A549 (cell line): ENCODE results near the gene ING5. TPM values are rescaled to one million over a fixed set of nuclear protein-coding genes. Genes with fewer than 3 reads are reported as not detected.
A peak's percentile ranks its signal among the peaks of the same experiment; 100 is the strongest.

ENCODE experiments used
- ATAC-seq, 2 experiments: fragments of 200-7000 bp in 1 of 2; fragments of >200 bp in 1 of 2; cut with Nextera tagmentation in 1 of 2; cut with Tn5 transposase in 1 of 2; 3 replicates each; pipeline versions ENCODE4 v1.8.0 to v1.9.1; 2018 to 2020; ENCODE audit warnings: mild to moderate bottlenecking in 1 of 2, moderate library complexity in 1 of 2
- CTCF ChIA-PET: fragments of 300-600 bp; sonication (Branson Sonifier 250); formaldehyde crosslinking; extraction: SDS; loops from one replicate; lab custom pipeline; 2021; ENCODE audit warnings: antibody characterized with exemption, inconsistent platforms; lab: Yijun Ruan, JAX
- POLR2A ChIA-PET: fragments of 350-600 bp; formaldehyde crosslinking; extraction: SDS; loops from one replicate; lab custom pipeline; 2021; ENCODE audit warnings: antibody characterized with exemption, inconsistent platforms; lab: Yijun Ruan, JAX
- DNase-seq, 2 experiments: peaks; one replicate each; pipeline versions ENCODE4 v3.0.0 to v3.0.0-alpha.2; 2011 to 2016; ENCODE audit warnings: low read depth in 1 of 2, low spot score in 1 of 2
- FAIRE-seq: peaks from 2 replicates; lab custom pipeline; 2011; peaks lifted over from hg19 to GRCh38; lab: Jason Lieb, UNC
- H3K27ac ChIP-seq, 2 experiments: fragments of >200 bp; sonication (Bioruptor Twin); formaldehyde crosslinking; 3 replicates each; pipeline ENCODE4 v1.5.1; 2016 to 2017
- H3K4me1 ChIP-seq: fragments of >200 bp; sonication (Bioruptor Twin); formaldehyde crosslinking; 3 replicates; pipeline ENCODE4 v1.6.1; 2016
- H3K4me2 ChIP-seq: fragments of >200 bp; sonication (Bioruptor Twin); formaldehyde crosslinking; 3 replicates; pipeline ENCODE4 v1.6.1; 2016
- H3K4me3 ChIP-seq: fragments of >200 bp; sonication (Bioruptor Twin); formaldehyde crosslinking; 3 replicates; pipeline ENCODE4 v1.5.1; 2016
- H3K9me3 ChIP-seq: fragments of >200 bp; sonication (Bioruptor Twin); formaldehyde crosslinking; 3 replicates; pipeline ENCODE4 v1.6.1; 2016
- BHLHE40 ChIP-seq: IDR thresholded peaks from 2 replicates; pipeline ENCODE4 v1.6.1; 2012; ENCODE audit warnings: low read depth, low read length, inconsistent platforms
- CEBPB ChIP-seq, 2 experiments: fragments of >200 bp in 1 of 2; sonication (Bioruptor Twin) in 1 of 2; formaldehyde crosslinking in 1 of 2; IDR thresholded peaks; 2 replicates each; pipeline ENCODE4 v1.6.1; 2012 to 2016
- CHD2 ChIP-seq: fragments of 150-350 bp; IDR thresholded peaks from 2 replicates; pipeline ENCODE4 v1.6.1; 2014; ENCODE audit warnings: low read length; ENCODE audit not compliant: partially characterized antibody
- CHD4 ChIP-seq: fragments of 200-600 bp; sonication (generic); IDR thresholded peaks from 2 replicates; pipeline ENCODE4 v1.6.1; 2016; ENCODE audit warnings: antibody characterized with exemption, mild to moderate bottlenecking, borderline replicate concordance
- EHF ChIP-seq: fragments of 250-450 bp; sonication (Bioruptor Pico); IDR thresholded peaks from 2 replicates; pipeline ENCODE4 v1.5.0; 2020; ENCODE audit warnings: mild to moderate bottlenecking
- EHMT2 ChIP-seq: fragments of 200-600 bp; sonication (generic); IDR thresholded peaks from 2 replicates; pipeline ENCODE4 v1.6.1; 2016; ENCODE audit warnings: antibody characterized with exemption, low read depth, mild to moderate bottlenecking, moderate library complexity
- EP300 ChIP-seq, 2 experiments: fragments of >200 bp; sonication (Bioruptor Twin); formaldehyde crosslinking; IDR thresholded peaks; 2 replicates in 1 of 2; 3 replicates in 1 of 2; pipeline ENCODE4 v1.6.1; 2016 to 2017
- ESRRA ChIP-seq: fragments of 150-350 bp; IDR thresholded peaks from 2 replicates; pipeline ENCODE4 v1.6.1; 2014; ENCODE audit warnings: mild to moderate bottlenecking, low read length, borderline replicate concordance
- GATA3 ChIP-seq: IDR thresholded peaks from 2 replicates; pipeline ENCODE4 v1.6.1; 2012; ENCODE audit warnings: borderline replicate concordance
- HOXA7 ChIP-seq: fragments of 250-450 bp; sonication (Bioruptor Pico); IDR thresholded peaks from 2 replicates; pipeline ENCODE4 v1.5.0; 2020; ENCODE audit warnings: mild to moderate bottlenecking, moderate library complexity
- MAFK ChIP-seq: fragments of 450-650 bp; IDR thresholded peaks from 2 replicates; pipeline ENCODE4 v1.6.1; 2014; ENCODE audit not compliant: partially characterized antibody
- PHF8 ChIP-seq: fragments of 200-600 bp; sonication (generic); IDR thresholded peaks from 2 replicates; pipeline ENCODE4 v1.6.1; 2016; ENCODE audit warnings: low read depth, mild to moderate bottlenecking, antibody characterized with exemption, moderate library complexity, borderline replicate concordance
- POLR2A ChIP-seq: IDR thresholded peaks from 2 replicates; pipeline ENCODE4 v1.6.1; 2012; ENCODE audit warnings: mild to moderate bottlenecking, low read length
- RAD21 ChIP-seq, 2 experiments: fragments of >200 bp in 1 of 2; sonication (Bioruptor Twin) in 1 of 2; formaldehyde crosslinking in 1 of 2; IDR thresholded peaks in 1 of 2; conservative IDR thresholded peaks in 1 of 2; 2 replicates in 1 of 2; 3 replicates in 1 of 2; pipeline ENCODE4 v1.6.1; 2012 to 2018; ENCODE audit warnings: inconsistent platforms in 1 of 2
- RFX5 ChIP-seq: fragments of 450-650 bp; IDR thresholded peaks from 2 replicates; pipeline ENCODE4 v1.7.1; 2014; ENCODE audit warnings: antibody characterized with exemption, mild to moderate bottlenecking, moderate library complexity
- RNF2 ChIP-seq: fragments of 200-600 bp; sonication (generic); IDR thresholded peaks from 2 replicates; pipeline ENCODE4 v1.6.1; 2016; ENCODE audit warnings: low read depth, mild to moderate bottlenecking, antibody characterized with exemption, moderate library complexity, borderline replicate concordance
- SMC3 ChIP-seq: fragments of >200 bp; sonication (Bioruptor Twin); formaldehyde crosslinking; IDR thresholded peaks from 3 replicates; pipeline ENCODE4 v1.6.1; 2018; ENCODE audit warnings: inconsistent platforms
- SREBF2 ChIP-seq: fragments of 450-650 bp; IDR thresholded peaks from 2 replicates; pipeline ENCODE4 v1.6.1; 2014; ENCODE audit warnings: mild to moderate bottlenecking, moderate library complexity
- TFCP2L1 ChIP-seq: fragments of 250-450 bp; sonication (Bioruptor Pico); IDR thresholded peaks from 2 replicates; pipeline ENCODE4 v1.5.0; 2021; ENCODE audit warnings: mild to moderate bottlenecking
- TP53 ChIP-seq: fragments of 250-450 bp; sonication (Bioruptor Pico); IDR thresholded peaks from 2 replicates; pipeline ENCODE4 v1.5.0; 2021; ENCODE audit warnings: mild to moderate bottlenecking, moderate library complexity
- ZSCAN20 ChIP-seq: fragments of 250-450 bp; sonication (Bioruptor Pico); IDR thresholded peaks from 2 replicates; pipeline ENCODE4 v1.8.0; 2022; ENCODE audit warnings: mild to moderate bottlenecking, moderate library complexity
- WGBS: methylation state at CpG from one replicate; pipeline ENCODE4 v1.1.6; 2017; ENCODE audit errors: missing lambda C conversion rate; 5-methylcytosine and 5-hydroxymethylcytosine counted together
- polyA plus RNA-seq, 4 experiments: library from polyadenylated mRNA; depleted of rRNA in 3 of 4; stranded (reverse); fragments of >200 nt; fragmentation: RNase III in 1 of 4; extraction: RNeasy Plus Mini Kit Qiagen cat#74134 plus additional on column Dnase treatment in 1 of 4; gene quantifications; 2 replicates in 3 of 4; 3 replicates in 1 of 4; pipeline ENCODE4 v1.2.3, GENCODE V29; 2011 to 2017
- TF ChIP-seq, protein P1 (sequence below): fragments of 150-350 bp; IDR thresholded peaks from 2 replicates; pipeline ENCODE4 v1.6.1; 2014; ENCODE audit warnings: low read depth, mild to moderate bottlenecking, low read length
- TF ChIP-seq, protein P2 (sequence below): fragments of 250-450 bp; sonication (Bioruptor Pico); IDR thresholded peaks from 2 replicates; pipeline ENCODE4 v1.5.0; 2021; ENCODE audit warnings: mild to moderate bottlenecking, moderate library complexity, borderline replicate concordance
- TF ChIP-seq, protein P3 (sequence below): fragments of 200-600 bp; sonication (generic); IDR thresholded peaks from 2 replicates; pipeline ENCODE4 v1.6.1; 2016; ENCODE audit warnings: antibody characterized with exemption, mild to moderate bottlenecking, moderate library complexity
- TF ChIP-seq, protein P4 (sequence below): IDR thresholded peaks from 2 replicates; pipeline ENCODE4 v1.6.1; 2012; ENCODE audit warnings: low read depth, borderline replicate concordance

Gene ING5
- polyA plus RNA-seq, 2 of the 4 experiments (the other 2 are of a cell fraction) = 28.6 to 29.6 TPM

DNA sequence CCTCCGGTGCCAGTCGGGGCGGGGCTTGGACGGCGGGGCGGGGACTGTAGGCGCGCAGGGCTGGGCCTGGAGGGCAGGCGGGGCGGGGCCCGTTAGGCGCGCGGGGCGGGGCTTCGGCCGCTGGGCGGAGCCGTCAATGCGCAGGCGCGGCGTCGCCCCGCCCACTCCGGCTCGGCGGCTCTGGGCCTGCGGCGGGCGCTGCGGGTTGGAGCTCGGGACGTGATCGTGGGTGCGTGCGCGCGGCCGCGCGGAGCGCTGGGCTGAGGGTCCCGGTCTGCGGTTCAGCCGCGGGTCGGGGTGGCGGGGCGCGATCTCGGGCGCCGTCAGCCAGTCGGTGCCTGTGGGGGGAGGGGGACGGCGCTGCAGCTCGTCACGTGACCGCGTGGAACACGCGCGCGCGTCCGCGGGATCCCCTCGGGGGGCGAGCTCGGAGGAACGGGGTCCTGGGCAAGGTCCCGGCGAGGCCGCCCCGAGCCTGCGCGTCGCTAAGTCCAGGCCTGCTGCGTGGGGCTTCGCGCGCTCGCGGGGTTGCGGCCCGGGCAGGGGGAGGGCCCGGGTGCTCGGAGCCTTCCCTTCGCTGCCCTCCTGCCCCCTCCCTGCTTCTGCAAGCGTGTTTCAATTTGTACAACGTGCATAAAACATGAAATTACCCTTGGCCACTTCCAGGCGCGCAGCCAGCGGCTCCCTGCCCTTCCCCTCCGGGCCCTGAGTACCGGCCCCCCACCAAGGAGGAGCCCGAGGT is 32.8 kb downstream of the ING5 start, which contains the start of gene D2HGDH (continued):
- TF ChIP-seq, protein P1, sequence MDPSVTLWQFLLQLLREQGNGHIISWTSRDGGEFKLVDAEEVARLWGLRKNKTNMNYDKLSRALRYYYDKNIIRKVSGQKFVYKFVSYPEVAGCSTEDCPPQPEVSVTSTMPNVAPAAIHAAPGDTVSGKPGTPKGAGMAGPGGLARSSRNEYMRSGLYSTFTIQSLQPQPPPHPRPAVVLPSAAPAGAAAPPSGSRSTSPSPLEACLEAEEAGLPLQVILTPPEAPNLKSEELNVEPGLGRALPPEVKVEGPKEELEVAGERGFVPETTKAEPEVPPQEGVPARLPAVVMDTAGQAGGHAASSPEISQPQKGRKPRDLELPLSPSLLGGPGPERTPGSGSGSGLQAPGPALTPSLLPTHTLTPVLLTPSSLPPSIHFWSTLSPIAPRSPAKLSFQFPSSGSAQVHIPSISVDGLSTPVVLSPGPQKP = no peak
- TF ChIP-seq POLR2A (peak; percentile 92), RAD21 (conservative IDR thresholded peaks at IDR 0.05 in 1 of 2, IDR thresholded peaks at IDR 0.05 in 1 of 2) (no peak), PHF8 (peak; percentile 72), GATA3 (0 out of 2 replicates have a peak, but pooled peaks have one; percentile 15), BHLHE40 (peak; percentile 44; the same call in 1 of the 2 replicates), TP53 (CRISPR knock-in tag) (peak; percentile 15; the same call in 1 of the 2 replicates), EHF (CRISPR knock-in tag) (no peak)
- TF ChIP-seq, protein P2, sequence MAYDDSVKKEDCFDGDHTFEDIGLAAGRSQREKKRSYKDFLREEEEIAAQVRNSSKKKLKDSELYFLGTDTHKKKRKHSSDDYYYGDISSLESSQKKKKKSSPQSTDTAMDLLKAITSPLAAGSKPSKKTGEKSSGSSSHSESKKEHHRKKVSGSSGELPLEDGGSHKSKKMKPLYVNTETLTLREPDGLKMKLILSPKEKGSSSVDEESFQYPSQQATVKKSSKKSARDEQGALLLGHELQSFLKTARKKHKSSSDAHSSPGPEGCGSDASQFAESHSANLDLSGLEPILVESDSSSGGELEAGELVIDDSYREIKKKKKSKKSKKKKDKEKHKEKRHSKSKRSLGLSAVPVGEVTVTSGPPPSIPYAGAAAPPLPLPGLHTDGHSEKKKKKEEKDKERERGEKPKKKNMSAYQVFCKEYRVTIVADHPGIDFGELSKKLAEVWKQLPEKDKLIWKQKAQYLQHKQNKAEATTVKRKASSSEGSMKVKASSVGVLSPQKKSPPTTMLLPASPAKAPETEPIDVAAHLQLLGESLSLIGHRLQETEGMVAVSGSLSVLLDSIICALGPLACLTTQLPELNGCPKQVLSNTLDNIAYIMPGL (CRISPR knock-in tag) = no peak
- TF ChIP-seq, all 56 proteins: peak for 9

DNA sequence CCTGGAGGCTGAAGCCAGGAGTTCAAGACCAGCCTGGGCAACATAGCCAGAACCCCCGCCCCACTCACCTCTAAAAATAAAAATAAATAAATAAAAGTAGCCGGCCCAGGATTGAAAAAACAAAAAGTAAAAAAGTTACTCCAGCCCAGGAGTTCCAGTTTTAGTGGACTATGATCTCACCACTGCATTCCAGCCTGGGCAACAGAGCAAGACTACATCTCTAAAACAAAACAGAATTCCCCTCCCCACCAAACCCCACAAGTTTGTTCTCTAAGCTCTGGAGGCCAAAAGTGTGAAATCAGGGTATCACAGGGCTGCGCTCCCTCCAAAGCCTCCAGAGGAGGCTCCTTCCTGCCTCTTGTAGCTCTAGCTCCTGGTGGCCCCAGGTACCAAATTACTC is 34.3 kb downstream of the ING5 start:
- no peak for DNase-seq
- no peak for ATAC-seq
- TF ChIP-seq MAFK (no peak), CEBPB (IDR thresholded peaks at IDR 0.05) (no peak), CHD4 (0 out of 2 replicates have a peak, but pooled peaks have one; percentile 4)
- Histone ChIP-seq H3K4me1 (peaks cover 5% of the 10 kb centered on the region; the same call in 1 of the 3 replicates), H3K4me3 (no peak overlapping the region), H3K9me3 (no peaks in the 10 kb centered on the region), H3K4me2 (peak overlapping the region; percentile 89; the same call in 2 of the 3 replicates), H3K27ac (no peak overlapping the region)
- POLR2A ChIA-PET = no interaction called here
- CTCF ChIA-PET = interaction anchor here (1.0 to 4.3 kb wide), 3 partner anchors 10 to 143 kb away, joined by 3 to 18 read pairs (median 3); no protein-coding TSS in a partner anchor
- FAIRE-seq = no peak
- 71% methylated on average over 3 of the region's 3 CpGs for WGBS

DNA sequence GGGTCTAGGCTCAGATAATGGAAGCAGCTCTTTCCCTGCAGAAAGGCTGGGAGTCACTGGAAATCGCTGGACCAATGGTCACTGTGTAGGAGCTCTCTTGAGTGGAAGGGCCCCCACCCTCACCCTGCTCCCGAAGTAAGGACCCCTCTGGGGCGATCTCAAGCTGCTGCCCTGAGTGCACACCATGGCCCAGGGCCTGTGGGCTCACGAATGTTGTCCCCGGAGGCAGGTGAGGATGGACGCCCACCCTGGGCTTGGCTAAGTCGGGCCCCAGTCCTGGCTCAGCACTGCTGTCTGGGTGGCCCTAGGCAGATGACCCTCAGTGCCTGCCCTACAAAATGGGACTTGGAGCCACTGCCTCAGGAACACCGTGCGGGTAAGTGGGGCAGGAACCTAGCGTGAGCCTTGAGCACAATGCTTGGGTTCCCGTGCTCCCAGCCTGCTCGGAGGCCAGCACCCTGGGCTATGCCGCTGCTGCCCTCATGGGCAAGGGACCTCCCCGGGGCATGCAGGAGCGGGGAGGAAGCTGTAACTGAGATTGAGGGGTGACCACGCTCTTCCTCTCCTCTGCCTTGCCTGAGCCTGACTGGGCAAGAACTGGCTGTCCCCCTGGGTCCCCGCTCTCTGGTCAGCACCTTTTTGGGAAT is 36.3 kb downstream of the ING5 start:
- POLR2A ChIA-PET = no interaction called here
- Histone ChIP-seq H3K27ac (no peak overlapping the region), H3K4me1 (peaks cover 5% of the 10 kb centered on the region; the same call in 1 of the 3 replicates), H3K4me2 (no peak overlapping the region), H3K9me3 (no peaks in the 10 kb centered on the region), H3K4me3 (no peak overlapping the region)
- CTCF ChIA-PET = no interaction called here
- no peak for FAIRE-seq
- ATAC-seq = no peak
- WGBS = 89% methylated on average over 11 of the region's 17 CpGs
- DNase-seq = no peak
- TF ChIP-seq, protein P3, sequence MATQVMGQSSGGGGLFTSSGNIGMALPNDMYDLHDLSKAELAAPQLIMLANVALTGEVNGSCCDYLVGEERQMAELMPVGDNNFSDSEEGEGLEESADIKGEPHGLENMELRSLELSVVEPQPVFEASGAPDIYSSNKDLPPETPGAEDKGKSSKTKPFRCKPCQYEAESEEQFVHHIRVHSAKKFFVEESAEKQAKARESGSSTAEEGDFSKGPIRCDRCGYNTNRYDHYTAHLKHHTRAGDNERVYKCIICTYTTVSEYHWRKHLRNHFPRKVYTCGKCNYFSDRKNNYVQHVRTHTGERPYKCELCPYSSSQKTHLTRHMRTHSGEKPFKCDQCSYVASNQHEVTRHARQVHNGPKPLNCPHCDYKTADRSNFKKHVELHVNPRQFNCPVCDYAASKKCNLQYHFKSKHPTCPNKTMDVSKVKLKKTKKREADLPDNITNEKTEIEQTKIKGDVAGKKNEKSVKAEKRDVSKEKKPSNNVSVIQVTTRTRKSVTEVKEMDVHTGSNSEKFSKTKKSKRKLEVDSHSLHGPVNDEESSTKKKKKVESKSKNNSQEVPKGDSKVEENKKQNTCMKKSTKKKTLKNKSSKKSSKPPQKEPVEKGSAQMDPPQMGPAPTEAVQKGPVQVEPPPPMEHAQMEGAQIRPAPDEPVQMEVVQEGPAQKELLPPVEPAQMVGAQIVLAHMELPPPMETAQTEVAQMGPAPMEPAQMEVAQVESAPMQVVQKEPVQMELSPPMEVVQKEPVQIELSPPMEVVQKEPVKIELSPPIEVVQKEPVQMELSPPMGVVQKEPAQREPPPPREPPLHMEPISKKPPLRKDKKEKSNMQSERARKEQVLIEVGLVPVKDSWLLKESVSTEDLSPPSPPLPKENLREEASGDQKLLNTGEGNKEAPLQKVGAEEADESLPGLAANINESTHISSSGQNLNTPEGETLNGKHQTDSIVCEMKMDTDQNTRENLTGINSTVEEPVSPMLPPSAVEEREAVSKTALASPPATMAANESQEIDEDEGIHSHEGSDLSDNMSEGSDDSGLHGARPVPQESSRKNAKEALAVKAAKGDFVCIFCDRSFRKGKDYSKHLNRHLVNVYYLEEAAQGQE = no peak
- TF ChIP-seq RFX5 (no peak), RNF2 (no peak), CHD2 (no peak), ESRRA (no peak), EHMT2 (no peak), SREBF2 (no peak), SMC3 (no peak), HOXA7 (CRISPR knock-in tag) (no peak), EP300 (IDR thresholded peaks at IDR 0.05) (no peak), TFCP2L1 (no peak), ZSCAN20 (no peak), MAFK (no peak), CHD4 (no peak)
- TF ChIP-seq, protein P4, sequence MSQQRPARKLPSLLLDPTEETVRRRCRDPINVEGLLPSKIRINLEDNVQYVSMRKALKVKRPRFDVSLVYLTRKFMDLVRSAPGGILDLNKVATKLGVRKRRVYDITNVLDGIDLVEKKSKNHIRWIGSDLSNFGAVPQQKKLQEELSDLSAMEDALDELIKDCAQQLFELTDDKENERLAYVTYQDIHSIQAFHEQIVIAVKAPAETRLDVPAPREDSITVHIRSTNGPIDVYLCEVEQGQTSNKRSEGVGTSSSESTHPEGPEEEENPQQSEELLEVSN = no peak
